ENCODE results near the gene TMEM80. TPM values are rescaled to one million over a fixed set of nuclear protein-coding genes. Genes with fewer than 3 reads are reported as not detected.

The TMEM80 gene
- total RNA-seq, 6 donors from 2014 or later = 28.6 to 62.9 (median 36.1) TPM

DNA sequence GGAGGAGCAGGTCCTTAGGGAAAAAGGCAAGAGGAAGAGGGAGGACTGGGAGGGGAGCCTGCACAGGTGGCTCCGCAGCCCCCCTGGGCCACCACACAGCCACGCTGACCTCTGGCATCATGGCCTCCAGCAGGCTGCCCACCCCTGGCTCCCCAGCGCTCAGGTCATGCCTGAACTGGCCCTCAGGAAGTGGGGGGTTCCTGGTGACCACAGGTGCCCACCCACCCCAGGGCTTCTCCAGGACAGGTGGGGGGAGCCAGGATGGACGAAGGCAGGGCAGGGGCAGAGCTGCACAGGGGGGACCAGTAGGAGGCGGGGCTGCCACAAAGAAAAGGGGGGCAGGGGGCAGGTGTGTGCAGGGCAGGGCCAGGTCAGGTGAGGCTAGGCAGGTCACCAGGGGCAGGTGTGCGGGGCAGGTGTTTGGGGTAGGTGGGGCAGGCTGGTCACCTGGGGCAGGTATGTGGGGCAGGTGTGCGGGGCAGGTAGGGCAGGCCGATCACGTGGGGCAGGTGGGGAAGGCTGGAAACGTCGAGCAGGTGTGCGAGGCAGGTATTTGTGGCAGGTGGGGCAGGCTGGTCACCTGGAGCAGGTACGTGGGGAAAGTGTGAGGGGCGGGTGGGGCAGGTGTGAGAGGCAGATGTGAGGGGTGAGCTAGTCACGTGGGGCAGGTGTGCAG, 1.6 kb upstream of the TMEM80 start:
- Histone ChIP-seq H3K4me3 (peak overlapping the region in 3 of 4 donors; percentile 87 to 98 (median 97)), H3K27ac (peak overlapping the region; percentile 34 to 100 (median 100)), H3K4me1 (peaks cover 28 to 44% (median 33%) of the 10 kb centered on the region in 4 donors), H3K36me3 (peaks cover 0 to 14% (median 5%) of the 10 kb centered on the region in 4 donors), H3K9me3 (no peaks in the 10 kb centered on the region), H3K27me3 (no peaks in the 10 kb centered on the region)
- 58 to 71% methylated on average over 12 to 13 of the region's 15 CpGs for WGBS, 2 donors
- TF ChIP-seq, protein P1, sequence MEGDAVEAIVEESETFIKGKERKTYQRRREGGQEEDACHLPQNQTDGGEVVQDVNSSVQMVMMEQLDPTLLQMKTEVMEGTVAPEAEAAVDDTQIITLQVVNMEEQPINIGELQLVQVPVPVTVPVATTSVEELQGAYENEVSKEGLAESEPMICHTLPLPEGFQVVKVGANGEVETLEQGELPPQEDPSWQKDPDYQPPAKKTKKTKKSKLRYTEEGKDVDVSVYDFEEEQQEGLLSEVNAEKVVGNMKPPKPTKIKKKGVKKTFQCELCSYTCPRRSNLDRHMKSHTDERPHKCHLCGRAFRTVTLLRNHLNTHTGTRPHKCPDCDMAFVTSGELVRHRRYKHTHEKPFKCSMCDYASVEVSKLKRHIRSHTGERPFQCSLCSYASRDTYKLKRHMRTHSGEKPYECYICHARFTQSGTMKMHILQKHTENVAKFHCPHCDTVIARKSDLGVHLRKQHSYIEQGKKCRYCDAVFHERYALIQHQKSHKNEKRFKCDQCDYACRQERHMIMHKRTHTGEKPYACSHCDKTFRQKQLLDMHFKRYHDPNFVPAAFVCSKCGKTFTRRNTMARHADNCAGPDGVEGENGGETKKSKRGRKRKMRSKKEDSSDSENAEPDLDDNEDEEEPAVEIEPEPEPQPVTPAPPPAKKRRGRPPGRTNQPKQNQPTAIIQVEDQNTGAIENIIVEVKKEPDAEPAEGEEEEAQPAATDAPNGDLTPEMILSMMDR (IDR thresholded peaks at IDR 0.05) = no peak
- no peak for TF ChIP-seq POLR2A (IDR thresholded peaks at IDR 0.05)
- no peak for TF ChIP-seq EP300 (IDR thresholded peaks at IDR 0.05)
- TF ChIP-seq POLR2AphosphoS5 (IDR thresholded peaks at IDR 0.05) = no peak
- no peak for ATAC-seq (ENCODE audit: low FRiP score in 2 of 2)
- no peak for DNase-seq

DNA sequence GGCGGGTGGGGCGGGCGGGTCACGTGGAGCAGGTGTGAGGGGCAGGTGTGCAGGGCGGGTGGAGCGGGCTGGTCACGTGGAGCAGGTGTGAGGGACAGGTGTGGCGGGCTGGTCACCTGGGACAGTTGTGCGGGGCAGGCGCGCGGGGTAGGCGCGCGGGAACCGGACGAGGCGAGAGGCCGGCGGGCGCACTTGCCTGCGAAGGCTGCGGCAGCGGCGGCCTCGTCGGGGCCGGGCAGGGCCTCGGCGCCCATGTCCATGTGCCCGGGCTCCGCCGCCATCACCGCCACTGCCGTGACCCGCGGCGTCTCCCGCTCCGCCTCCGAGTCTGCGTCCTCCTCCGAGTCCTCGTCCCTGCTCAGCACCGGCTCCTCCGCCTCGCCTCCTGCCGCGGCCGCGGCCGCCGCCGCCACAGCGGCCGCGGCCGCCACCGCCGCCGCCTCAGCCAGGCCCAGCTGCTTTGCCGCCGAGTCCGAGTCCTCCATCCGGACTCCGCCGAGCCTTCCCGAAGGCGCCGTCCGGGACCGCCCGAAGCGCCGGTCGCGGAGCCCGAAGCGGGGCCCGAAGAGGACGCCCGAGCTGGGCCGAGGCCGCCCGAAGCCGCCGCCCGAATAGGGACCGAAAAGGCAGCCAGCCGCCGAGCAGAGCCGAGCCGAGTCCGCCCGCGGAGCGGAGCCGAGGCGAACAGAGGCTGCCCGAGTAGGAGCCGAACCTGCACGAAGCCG, 891 bp upstream of the TMEM80 start, which contains the start of gene DEAF1:
Gene DEAF1 (minus strand): TSS at position 660 of the 725 bp plus-strand sequence. CDS start 175 bp downstream, at position 485.
- Histone ChIP-seq H3K4me3 (peak within 1 kb of the TSS; percentile 87 to 98 (median 96)), H3K27me3 (no peaks in the 10 kb centered on the region), H3K36me3 (peaks cover 0 to 8% (median 3%) of the 10 kb centered on the region in 4 donors), H3K4me1 (peaks cover 28 to 44% (median 33%) of the 10 kb centered on the region in 4 donors), H3K9me3 (no peaks in the 10 kb centered on the region), H3K27ac (peak within 1 kb of the TSS; percentile 99 to 100 (median 100))
- ATAC-seq (ENCODE audit: low FRiP score in 2 of 2) (peak; percentile 94 to 98), DNase-seq (peak; percentile 97 to 100)
- TF ChIP-seq POLR2A (IDR thresholded peaks at IDR 0.05) (peak in 2 of 4 donors; percentile 29 to 30), EP300 (IDR thresholded peaks at IDR 0.05) (no peak), POLR2AphosphoS5 (IDR thresholded peaks at IDR 0.05) (no peak)
- TF ChIP-seq, protein P1 (IDR thresholded peaks at IDR 0.05) = peak in 2 of 6 experiments; percentile 13 to 20
- 0 to 10% methylated on average over 1 to 34 of the region's 103 CpGs for WGBS, 2 donors

DNA sequence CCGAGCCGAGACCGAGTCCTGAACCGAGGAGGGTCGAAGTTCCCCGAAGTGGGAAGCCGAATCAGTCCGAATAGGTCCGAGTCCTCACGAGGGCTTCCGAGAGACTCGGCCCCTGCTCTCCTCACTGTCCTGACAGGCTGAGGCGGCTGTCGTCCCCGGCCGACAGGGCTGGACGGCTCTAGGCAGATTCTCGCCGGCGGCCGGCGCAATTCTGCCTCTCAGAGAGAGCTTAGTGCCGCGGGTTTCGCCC, 403 bp upstream of the TMEM80 start:
- no peaks in the 10 kb centered on the region for H3K9me3 ChIP-seq
- H3K27ac ChIP-seq = peak overlapping the region; percentile 99 to 100 (median 100)
- peak overlapping the region; percentile 42 to 98 (median 92) for H3K4me3 ChIP-seq
- H3K36me3 ChIP-seq = peaks cover 0 to 7% (median 4%) of the 10 kb centered on the region in 4 donors
- H3K4me1 ChIP-seq = peaks cover 28 to 44% (median 33%) of the 10 kb centered on the region in 4 donors
- TF ChIP-seq POLR2AphosphoS5 (IDR thresholded peaks at IDR 0.05) (no peak), POLR2A (IDR thresholded peaks at IDR 0.05) (no peak), EP300 (IDR thresholded peaks at IDR 0.05) (no peak)
- TF ChIP-seq, protein P1 (IDR thresholded peaks at IDR 0.05) = no peak
- ATAC-seq (ENCODE audit: low FRiP score in 2 of 2) (no peak), DNase-seq (no peak)
- no peaks in the 10 kb centered on the region for H3K27me3 ChIP-seq
- WGBS, 2 donors = 2% methylated on average over 9 of the region's 25 CpGs; no CpG with 5 or more reads in 1 of the 2 donors

DNA sequence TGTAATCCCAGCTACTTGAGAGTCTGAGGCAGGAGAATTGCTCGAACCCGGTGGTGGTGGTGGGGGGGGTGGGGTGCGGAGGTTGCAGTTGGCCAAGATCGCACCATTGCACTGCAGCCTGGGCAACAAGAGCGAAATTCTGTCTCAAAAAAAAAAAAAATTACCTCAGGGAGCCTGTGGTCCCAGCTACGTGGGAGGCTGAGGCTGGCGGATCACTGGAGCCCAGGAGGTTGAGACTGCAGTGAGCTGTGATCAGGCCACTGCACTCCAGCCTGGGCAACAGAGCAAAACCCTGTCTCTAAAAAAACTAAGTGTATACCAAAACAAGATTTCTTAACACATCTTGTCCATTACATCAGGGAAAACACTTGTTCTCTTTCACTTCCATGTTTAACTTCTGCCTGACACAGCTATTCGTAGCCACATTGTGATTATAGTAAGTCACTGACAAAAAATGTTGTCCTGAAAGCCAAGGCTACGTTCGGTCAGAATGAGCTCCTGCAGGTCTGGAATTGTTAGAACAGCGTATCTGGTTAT, 1.4 kb downstream of the TMEM80 start:
- peaks cover 29 to 46% (median 33%) of the 10 kb centered on the region in 4 donors for H3K4me1 ChIP-seq
- H3K27ac ChIP-seq = peak overlapping the region; percentile 99 to 100 (median 100)
- ATAC-seq (ENCODE audit: low FRiP score in 2 of 2) = peak in 1 of 2 donors; percentile 2

More for the DNA sequence above, 1.4 kb downstream of the TMEM80 start:
- TF ChIP-seq, protein P1 (IDR thresholded peaks at IDR 0.05) = no peak
- TF ChIP-seq POLR2A (IDR thresholded peaks at IDR 0.05) (peak in 1 of 4 donors; percentile 31), POLR2AphosphoS5 (IDR thresholded peaks at IDR 0.05) (peak in 1 of 2 donors; percentile 37), EP300 (IDR thresholded peaks at IDR 0.05) (no peak)
- no peak for DNase-seq
- H3K36me3 ChIP-seq = peaks cover 0 to 13% (median 11%) of the 10 kb centered on the region in 4 donors
- peak overlapping the region in 2 of 4 donors; percentile 87 to 98 for H3K4me3 ChIP-seq
- no peaks in the 10 kb centered on the region for H3K9me3 ChIP-seq
- 59 to 70% methylated on average over 10 to 11 of the region's 11 CpGs for WGBS, 2 donors
- no peaks in the 10 kb centered on the region for H3K27me3 ChIP-seq
